Uterus (tissue), 4 donors: ENCODE results near the gene CRIP1. TPM values are rescaled to one million over a fixed set of nuclear protein-coding genes. Genes with fewer than 3 reads are reported as not detected.

Experiments used
- DNase-seq, 2 donors: peaks; one replicate each; pipeline ENCODE4 v3.0.0-alpha.2; 2019 to 2020
- H3K27ac ChIP-seq, 2 donors: fragments of 200-600 bp; sonication (generic); 1 replicate in 1 of 2; 2 replicates in 1 of 2; pipeline ENCODE4 v1.5.1; 2016 to 2018
- H3K27me3 ChIP-seq, 2 donors: fragments of 200-600 bp; sonication (generic); one replicate each; pipeline ENCODE4 v1.5.1; 2018 to 2019; ENCODE audit warnings: control low read depth in 1 of 2
- H3K36me3 ChIP-seq, 2 donors: fragments of 200-600 bp; sonication (generic); one replicate each; pipeline ENCODE4 v1.5.1; 2019; ENCODE audit warnings: control low read depth in 1 of 2
- H3K4me1 ChIP-seq, 2 donors: fragments of 200-600 bp; sonication (generic); one replicate each; pipeline ENCODE4 v1.5.1; 2018 to 2019; ENCODE audit warnings: control low read depth in 1 of 2
- H3K4me3 ChIP-seq, 2 donors: fragments of 200-600 bp; sonication (generic); 1 replicate in 1 of 2; 2 replicates in 1 of 2; pipeline ENCODE4 v1.5.1; 2018 to 2019; ENCODE audit warnings: mild to moderate bottlenecking in 1 of 2
- H3K9me3 ChIP-seq, 2 donors: fragments of 200-600 bp; sonication (generic); one replicate each; pipeline ENCODE4 v1.5.1; 2019; ENCODE audit warnings: control low read depth in 1 of 2
- POLR2A ChIP-seq, 2 donors: fragments of 450-650 bp; IDR thresholded peaks; one replicate each; pipeline ENCODE4 v1.6.1; 2016; ENCODE audit warnings: antibody characterized with exemption in 2 of 2, mild to moderate bottlenecking in 1 of 2, moderate library complexity in 1 of 2
- intact Hi-C: fragments of 100-400 bp; cut with DNase I; formaldehyde crosslinking; loops from one replicate; pipeline ENCODE4 v1.15.1; 2023; ENCODE audit warnings: low total_unique reads
- total RNA-seq, 4 donors: library from RNA; depleted of rRNA in 3 of 4; stranded (reverse); fragments of >200 nt in 3 of 4; gene quantifications; one replicate each; pipeline versions ENCODE4 v1.1.0 to v1.2.4, GENCODE V29; 2014 to 2023
- TF ChIP-seq, protein P1 (sequence below), 4 experiments: fragments of 200-600 bp in 2 of 4; fragments of 450-650 bp in 2 of 4; sonication (generic) in 2 of 4; IDR thresholded peaks; one replicate each; pipeline ENCODE4 v1.5.1; 2016 to 2019; ENCODE audit warnings: antibody characterized with exemption in 4 of 4, mild to moderate bottlenecking in 2 of 4, moderate library complexity in 1 of 4
- donor health status: DM: yes; HTN: yes; CAD: no.

Gene CRIP1
- total RNA-seq, 4 donors from 2014 or later: 0.51 to 64.7 (median 34.4) TPM

DNA sequence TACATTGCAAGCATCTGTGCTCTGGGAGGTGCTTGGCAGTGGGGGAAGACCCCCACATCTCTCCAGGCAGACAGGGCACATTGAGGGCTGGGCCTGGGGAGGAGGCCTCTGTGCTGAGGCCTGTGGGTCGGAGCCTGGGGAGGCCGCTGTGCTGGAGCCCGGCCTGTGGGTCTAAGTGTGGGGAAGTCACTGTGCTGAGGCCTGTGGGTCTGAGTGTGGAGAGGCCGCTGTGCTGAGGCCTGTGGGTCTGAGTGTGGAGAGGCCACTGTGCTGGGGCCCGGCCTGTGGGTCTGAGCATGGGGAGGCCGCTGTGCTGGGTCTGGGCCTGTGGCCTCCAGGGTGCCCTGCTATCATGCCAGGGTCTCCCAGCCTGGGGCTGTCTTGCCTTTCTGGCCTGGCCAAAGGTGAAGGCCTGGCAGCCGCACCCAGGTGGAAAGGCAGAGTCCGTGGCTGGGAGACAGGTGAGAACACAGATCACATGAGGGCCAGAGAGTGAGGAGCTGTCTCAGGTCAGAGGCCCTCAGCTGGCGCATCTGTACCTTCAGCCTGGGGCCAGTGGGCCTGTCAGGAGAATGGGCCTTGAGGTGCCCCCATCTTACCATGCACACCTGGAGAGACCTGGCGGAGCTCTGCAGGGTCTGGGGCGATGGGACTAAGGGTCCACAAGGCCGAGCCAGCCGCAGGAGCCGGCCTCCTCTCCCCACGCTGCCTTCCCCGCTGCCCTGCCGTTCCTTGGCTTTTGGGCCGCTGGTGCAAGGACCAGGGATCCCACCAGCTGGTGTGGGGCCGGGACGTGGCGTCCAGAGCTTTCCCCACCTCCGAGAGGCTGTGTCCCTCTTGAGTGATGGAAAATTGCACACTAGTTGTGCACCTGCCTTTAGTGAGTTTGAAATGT, 30.7 kb upstream of the CRIP1 start:
- no peak for DNase-seq
- H3K9me3 ChIP-seq: no peaks in the 10 kb centered on the region
- no peak overlapping the region for H3K4me3 ChIP-seq
- no peaks in the 10 kb centered on the region for H3K27me3 ChIP-seq
- TF ChIP-seq, protein P1, sequence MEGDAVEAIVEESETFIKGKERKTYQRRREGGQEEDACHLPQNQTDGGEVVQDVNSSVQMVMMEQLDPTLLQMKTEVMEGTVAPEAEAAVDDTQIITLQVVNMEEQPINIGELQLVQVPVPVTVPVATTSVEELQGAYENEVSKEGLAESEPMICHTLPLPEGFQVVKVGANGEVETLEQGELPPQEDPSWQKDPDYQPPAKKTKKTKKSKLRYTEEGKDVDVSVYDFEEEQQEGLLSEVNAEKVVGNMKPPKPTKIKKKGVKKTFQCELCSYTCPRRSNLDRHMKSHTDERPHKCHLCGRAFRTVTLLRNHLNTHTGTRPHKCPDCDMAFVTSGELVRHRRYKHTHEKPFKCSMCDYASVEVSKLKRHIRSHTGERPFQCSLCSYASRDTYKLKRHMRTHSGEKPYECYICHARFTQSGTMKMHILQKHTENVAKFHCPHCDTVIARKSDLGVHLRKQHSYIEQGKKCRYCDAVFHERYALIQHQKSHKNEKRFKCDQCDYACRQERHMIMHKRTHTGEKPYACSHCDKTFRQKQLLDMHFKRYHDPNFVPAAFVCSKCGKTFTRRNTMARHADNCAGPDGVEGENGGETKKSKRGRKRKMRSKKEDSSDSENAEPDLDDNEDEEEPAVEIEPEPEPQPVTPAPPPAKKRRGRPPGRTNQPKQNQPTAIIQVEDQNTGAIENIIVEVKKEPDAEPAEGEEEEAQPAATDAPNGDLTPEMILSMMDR (IDR thresholded peaks at IDR 0.05): no peak
- TF ChIP-seq POLR2A (IDR thresholded peaks at IDR 0.05): no peak
- no peak overlapping the region for H3K27ac ChIP-seq
- H3K4me1 ChIP-seq: no peaks in the 10 kb centered on the region
- H3K36me3 ChIP-seq: no peaks in the 10 kb centered on the region
- intact Hi-C loops: no loop called here

DNA sequence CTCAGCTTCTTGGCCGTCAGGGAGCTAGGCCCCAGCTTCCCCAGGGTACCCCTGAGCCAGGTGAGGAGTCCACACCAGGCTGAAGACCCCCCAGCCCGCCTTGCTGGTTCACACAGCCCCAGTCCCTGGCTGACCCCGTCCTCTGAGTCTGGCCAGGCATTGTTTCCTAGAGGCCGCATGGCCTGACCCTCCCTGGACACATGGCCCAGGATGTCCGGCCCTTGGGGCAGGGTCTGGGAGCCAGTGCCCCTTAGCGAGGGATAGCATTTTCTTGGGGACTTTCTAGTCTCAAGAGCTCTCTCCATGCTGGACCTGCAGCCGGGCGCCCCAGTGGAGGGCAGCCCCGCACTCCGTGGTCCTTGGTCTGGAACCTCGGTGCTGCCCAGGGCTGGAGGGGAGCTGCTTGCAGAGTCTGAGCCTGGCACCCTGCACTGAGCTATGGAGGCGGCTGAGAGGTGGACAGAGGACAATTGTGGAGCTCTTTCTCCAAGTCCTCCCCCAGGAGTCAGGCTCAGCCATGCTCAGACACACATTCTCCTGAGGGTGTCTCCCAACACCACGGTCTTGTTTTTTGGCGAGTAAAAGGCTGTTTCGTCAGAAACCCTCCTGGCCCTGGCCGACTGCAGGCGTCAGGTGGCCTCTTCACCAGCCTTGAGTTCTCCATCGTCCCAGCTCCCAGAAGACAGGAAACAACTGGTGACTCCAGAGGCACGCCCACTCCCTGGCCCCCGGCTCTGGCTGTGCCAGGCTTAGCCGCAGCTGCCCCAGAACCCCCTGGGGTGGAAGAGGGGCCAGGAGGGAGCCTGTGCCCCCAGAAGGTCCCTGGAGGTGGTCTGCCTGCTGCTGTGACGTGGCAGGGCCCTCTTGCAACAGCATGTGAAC, 29.7 kb upstream of the CRIP1 start:
- H3K4me1 ChIP-seq: no peaks in the 10 kb centered on the region
- intact Hi-C loops: no loop called here
- no peak for DNase-seq
- no peak for TF ChIP-seq POLR2A (IDR thresholded peaks at IDR 0.05)
- TF ChIP-seq, protein P1 (IDR thresholded peaks at IDR 0.05): no peak
- no peaks in the 10 kb centered on the region for H3K27me3 ChIP-seq
- no peak overlapping the region for H3K4me3 ChIP-seq
- H3K9me3 ChIP-seq: no peaks in the 10 kb centered on the region
- H3K36me3 ChIP-seq: no peaks in the 10 kb centered on the region
- no peak overlapping the region for H3K27ac ChIP-seq

DNA sequence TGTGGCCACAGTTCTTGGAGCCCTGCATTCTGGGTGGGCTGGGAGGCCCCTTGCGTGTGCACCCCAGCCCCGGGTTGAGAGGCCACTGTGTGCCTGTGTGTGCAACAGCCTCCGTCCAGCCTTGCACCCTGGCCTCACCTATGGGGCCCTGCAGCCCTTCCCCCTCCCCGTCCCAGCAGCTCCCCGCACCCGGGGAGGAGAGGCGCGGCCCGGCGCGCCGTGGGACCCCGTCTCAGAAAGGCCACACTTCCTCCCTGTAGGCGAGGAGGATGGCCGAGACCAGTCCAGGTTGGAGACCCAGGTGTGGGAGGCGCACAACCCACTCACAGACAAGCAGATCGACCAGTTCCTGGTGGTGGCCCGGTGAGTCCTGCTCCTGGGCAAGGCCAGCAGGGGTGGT, 28.7 kb upstream of the CRIP1 start:
- TF ChIP-seq, protein P1 (IDR thresholded peaks at IDR 0.05): no peak
- no peak for TF ChIP-seq POLR2A (IDR thresholded peaks at IDR 0.05)
- Histone ChIP-seq H3K9me3 (no peaks in the 10 kb centered on the region), H3K27ac (no peak overlapping the region), H3K27me3 (no peaks in the 10 kb centered on the region), H3K4me3 (no peak overlapping the region), H3K4me1 (no peaks in the 10 kb centered on the region), H3K36me3 (no peaks in the 10 kb centered on the region)
- DNase-seq: no peak
- intact Hi-C loops: no loop called here

DNA sequence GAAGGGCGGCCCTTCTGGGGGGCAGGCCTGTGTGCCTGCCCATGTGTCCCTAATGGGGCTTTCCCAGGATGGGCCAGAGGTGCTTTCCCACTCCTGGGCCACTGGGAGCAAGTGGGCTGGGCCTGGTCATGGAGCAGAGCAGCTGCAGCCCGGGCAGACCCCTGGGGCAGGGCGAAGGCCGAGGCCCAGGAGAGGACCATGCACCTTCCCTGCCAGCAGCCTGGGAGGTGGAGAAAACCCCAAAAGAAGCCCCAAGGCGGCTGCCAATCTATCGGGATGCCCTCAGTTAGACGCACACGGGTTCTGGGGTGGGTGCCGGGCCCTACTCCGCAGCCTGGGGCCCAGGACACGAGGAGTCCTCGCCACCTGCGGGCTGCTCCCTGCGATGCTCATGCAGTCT, 28.1 kb upstream of the CRIP1 start:
- H3K4me3 ChIP-seq: no peak overlapping the region
- no peaks in the 10 kb centered on the region for H3K36me3 ChIP-seq
- DNase-seq: no peak
- TF ChIP-seq, protein P1 (IDR thresholded peaks at IDR 0.05): no peak
- TF ChIP-seq POLR2A (IDR thresholded peaks at IDR 0.05): no peak
- no peaks in the 10 kb centered on the region for H3K27me3 ChIP-seq
- no peaks in the 10 kb centered on the region for H3K4me1 ChIP-seq
- intact Hi-C loops: no loop called here
- no peaks in the 10 kb centered on the region for H3K9me3 ChIP-seq
- H3K27ac ChIP-seq: no peak overlapping the region

DNA sequence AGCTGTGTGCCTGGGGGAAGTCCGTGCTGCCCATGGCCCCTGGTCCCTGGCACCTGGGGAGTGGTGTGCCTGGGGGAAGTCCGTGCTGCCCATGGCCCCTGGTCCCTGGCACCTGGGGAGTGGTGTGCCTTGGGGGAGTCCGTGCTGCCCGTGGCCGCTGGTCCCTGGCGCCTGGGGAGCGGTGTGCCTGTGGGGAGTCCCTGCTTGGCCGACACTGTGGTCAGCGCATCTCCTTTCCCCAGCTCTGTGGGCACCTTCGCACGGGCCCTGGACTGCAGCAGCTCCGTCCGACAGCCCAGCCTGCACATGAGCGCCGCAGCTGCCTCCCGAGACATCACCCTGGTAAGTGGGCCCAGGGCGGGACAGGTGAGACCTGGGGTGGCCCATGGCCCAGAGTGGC, 26.6 kb upstream of the CRIP1 start:
- H3K36me3 ChIP-seq: no peaks in the 10 kb centered on the region
- intact Hi-C loops: no loop called here

More for the DNA sequence above, 26.6 kb upstream of the CRIP1 start:
- no peak for DNase-seq
- no peak for TF ChIP-seq POLR2A (IDR thresholded peaks at IDR 0.05)
- TF ChIP-seq, protein P1 (IDR thresholded peaks at IDR 0.05): no peak
- no peaks in the 10 kb centered on the region for H3K9me3 ChIP-seq
- H3K27ac ChIP-seq: no peak overlapping the region
- no peaks in the 10 kb centered on the region for H3K27me3 ChIP-seq
- H3K4me1 ChIP-seq: no peaks in the 10 kb centered on the region
- H3K4me3 ChIP-seq: no peak overlapping the region
